Mucosa of stomach (tissue), 1 donor: Measurements from ENCODE around the gene CD300C.
"Not testable (repeated sequence)": the region's sequence is repeated elsewhere in the genome, so short reads cannot be mapped to it uniquely, and the experiment has no call there.

ENCODE experiments used
- H3K27me3 ChIP-seq: one replicate; pipeline ENCODE4 v1.7.0; 2013; ENCODE audit warnings: mild to moderate bottlenecking, low read length; ENCODE audit not compliant: control insufficient read depth, insufficient read depth
- H3K36me3 ChIP-seq: one replicate; pipeline ENCODE4 v1.7.0; 2013; ENCODE audit warnings: low read length; ENCODE audit not compliant: control insufficient read depth, insufficient read depth
- H3K4me1 ChIP-seq: one replicate; pipeline ENCODE4 v1.7.0; 2013; ENCODE audit warnings: mild to moderate bottlenecking, low read length; ENCODE audit not compliant: control insufficient read depth, insufficient read depth
- H3K4me3 ChIP-seq: one replicate; pipeline ENCODE4 v1.7.0; 2013; ENCODE audit warnings: low read length
- H3K9ac ChIP-seq: one replicate; pipeline ENCODE4 v1.7.0; 2013; ENCODE audit warnings: mild to moderate bottlenecking, low read length, moderate library complexity
- H3K9me3 ChIP-seq: one replicate; pipeline ENCODE4 v1.7.0; 2013; ENCODE audit warnings: mild to moderate bottlenecking, low read length, moderate library complexity; ENCODE audit not compliant: control insufficient read depth
- donor health status: Pancreatic carcinoma.

The CD300C gene

GRCh38 chr17:74516561-74517328 lies 29.2 kb downstream of the CD300C start:
- Histone ChIP-seq H3K27me3 (no peaks in the 10 kb centered on the region), H3K4me1 (no peaks in the 10 kb centered on the region), H3K36me3 (no peaks in the 10 kb centered on the region), H3K4me3 (no peak overlapping the region), H3K9me3 (no peaks in the 10 kb centered on the region), H3K9ac (no peak overlapping the region)

GRCh38 chr17:74515941-74516340 lies 30.0 kb downstream of the CD300C start:
- Histone ChIP-seq H3K4me1 (no peaks in the 10 kb centered on the region), H3K9ac (no peak overlapping the region), H3K4me3 (no peak overlapping the region), H3K27me3 (no peaks in the 10 kb centered on the region), H3K9me3 (no peaks in the 10 kb centered on the region), H3K36me3 (no peaks in the 10 kb centered on the region)

- Histone ChIP-seq H3K36me3 (no peaks in the 10 kb centered on the region), H3K4me1 (no peaks in the 10 kb centered on the region)
Observed at GRCh38 chr17:74514632-74515334, 31.1 kb downstream of the CD300C start.

GRCh38 chr17:74513987-74514631 lies 31.8 kb downstream of the CD300C start:
- H3K36me3 ChIP-seq = no peaks in the 10 kb centered on the region
- no peaks in the 10 kb centered on the region for H3K9me3 ChIP-seq
- H3K4me3 ChIP-seq = no peak overlapping the region
- no peak overlapping the region for H3K9ac ChIP-seq
- H3K27me3 ChIP-seq = no peaks in the 10 kb centered on the region
- H3K4me1 ChIP-seq = no peaks in the 10 kb centered on the region

More at GRCh38 chr17:74514632-74515334, 31.1 kb downstream of the CD300C start:
- Histone ChIP-seq H3K9ac (no peak overlapping the region), H3K4me3 (no peak overlapping the region), H3K27me3 (no peaks in the 10 kb centered on the region), H3K9me3 (no peaks in the 10 kb centered on the region)

- Histone ChIP-seq H3K4me1 (no peaks in the 10 kb centered on the region), H3K9me3 (no peaks in the 10 kb centered on the region), H3K36me3 (no peaks in the 10 kb centered on the region)
Observed at GRCh38 chr17:74512624-74513091, 33.3 kb downstream of the CD300C start.

GRCh38 chr17:74512036-74512435 lies 33.9 kb downstream of the CD300C start:
- Histone ChIP-seq H3K4me1 (no peaks in the 10 kb centered on the region), H3K27me3 (no peaks in the 10 kb centered on the region), H3K9ac (no peak overlapping the region), H3K9me3 (no peaks in the 10 kb centered on the region), H3K4me3 (no peak overlapping the region), H3K36me3 (no peaks in the 10 kb centered on the region)

More at GRCh38 chr17:74512624-74513091, 33.3 kb downstream of the CD300C start:
- Histone ChIP-seq H3K4me3 (no peak overlapping the region), H3K27me3 (no peaks in the 10 kb centered on the region), H3K9ac (no peak overlapping the region)

GRCh38 chr17:74508156-74508555 lies 37.8 kb downstream of the CD300C start:
- Histone ChIP-seq H3K27me3 (no peaks in the 10 kb centered on the region), H3K9me3 (no peaks in the 10 kb centered on the region), H3K4me1 (no peaks in the 10 kb centered on the region), H3K9ac (no peak overlapping the region), H3K36me3 (no peaks in the 10 kb centered on the region), H3K4me3 (no peak overlapping the region)

- H3K4me1 ChIP-seq, H3K9ac ChIP-seq, H3K36me3 ChIP-seq, H3K27me3 ChIP-seq, H3K9me3 ChIP-seq, H3K4me3 ChIP-seq: not testable (repeated sequence)
Observed at GRCh38 chr17:74503949-74504348, 42.0 kb downstream of the CD300C start.

GRCh38 chr17:74502861-74503260 lies 43.1 kb downstream of the CD300C start:
- no peak overlapping the region for H3K9ac ChIP-seq
- H3K36me3 ChIP-seq = no peaks in the 10 kb centered on the region
- H3K9me3 ChIP-seq = no peaks in the 10 kb centered on the region
- H3K4me1 ChIP-seq = no peaks in the 10 kb centered on the region
- no peaks in the 10 kb centered on the region for H3K27me3 ChIP-seq
- no peak overlapping the region for H3K4me3 ChIP-seq

GRCh38 chr17:74499992-74500391 lies 45.9 kb downstream of the CD300C start:
- H3K9me3 ChIP-seq = no peaks in the 10 kb centered on the region
- H3K4me1 ChIP-seq = no peaks in the 10 kb centered on the region
- H3K9ac ChIP-seq = no peak overlapping the region
- no peak overlapping the region for H3K4me3 ChIP-seq
- no peaks in the 10 kb centered on the region for H3K27me3 ChIP-seq
- no peaks in the 10 kb centered on the region for H3K36me3 ChIP-seq

- no peak overlapping the region for H3K4me3 ChIP-seq
- H3K27me3 ChIP-seq = no peaks in the 10 kb centered on the region
- H3K36me3 ChIP-seq = no peaks in the 10 kb centered on the region
- H3K9ac ChIP-seq = no peak overlapping the region
- H3K9me3 ChIP-seq = no peaks in the 10 kb centered on the region
- no peaks in the 10 kb centered on the region for H3K4me1 ChIP-seq
Observed at GRCh38 chr17:74497471-74497870, 48.4 kb downstream of the CD300C start.

- no peak overlapping the region for H3K9ac ChIP-seq
- peaks cover 3% of the 10 kb centered on the region for H3K27me3 ChIP-seq
- H3K9me3 ChIP-seq = no peaks in the 10 kb centered on the region
- no peaks in the 10 kb centered on the region for H3K4me1 ChIP-seq
- no peak overlapping the region for H3K4me3 ChIP-seq
- H3K36me3 ChIP-seq = no peaks in the 10 kb centered on the region
Observed at GRCh38 chr17:74493331-74493833, 52.5 kb downstream of the CD300C start.
